Measurements from ENCODE around the gene TMOD1. TPM values are rescaled to one million over a fixed set of nuclear protein-coding genes. Genes with fewer than 3 reads are reported as not detected.
A peak's percentile ranks its signal among the peaks of the same experiment; 100 is the strongest.
"Not testable (repeated sequence)": the region's sequence is repeated elsewhere in the genome, so short reads cannot be mapped to it uniquely, and the experiment has no call there.

TMOD1 gene
- total RNA-seq: not detected in 2 replicates

DNA sequence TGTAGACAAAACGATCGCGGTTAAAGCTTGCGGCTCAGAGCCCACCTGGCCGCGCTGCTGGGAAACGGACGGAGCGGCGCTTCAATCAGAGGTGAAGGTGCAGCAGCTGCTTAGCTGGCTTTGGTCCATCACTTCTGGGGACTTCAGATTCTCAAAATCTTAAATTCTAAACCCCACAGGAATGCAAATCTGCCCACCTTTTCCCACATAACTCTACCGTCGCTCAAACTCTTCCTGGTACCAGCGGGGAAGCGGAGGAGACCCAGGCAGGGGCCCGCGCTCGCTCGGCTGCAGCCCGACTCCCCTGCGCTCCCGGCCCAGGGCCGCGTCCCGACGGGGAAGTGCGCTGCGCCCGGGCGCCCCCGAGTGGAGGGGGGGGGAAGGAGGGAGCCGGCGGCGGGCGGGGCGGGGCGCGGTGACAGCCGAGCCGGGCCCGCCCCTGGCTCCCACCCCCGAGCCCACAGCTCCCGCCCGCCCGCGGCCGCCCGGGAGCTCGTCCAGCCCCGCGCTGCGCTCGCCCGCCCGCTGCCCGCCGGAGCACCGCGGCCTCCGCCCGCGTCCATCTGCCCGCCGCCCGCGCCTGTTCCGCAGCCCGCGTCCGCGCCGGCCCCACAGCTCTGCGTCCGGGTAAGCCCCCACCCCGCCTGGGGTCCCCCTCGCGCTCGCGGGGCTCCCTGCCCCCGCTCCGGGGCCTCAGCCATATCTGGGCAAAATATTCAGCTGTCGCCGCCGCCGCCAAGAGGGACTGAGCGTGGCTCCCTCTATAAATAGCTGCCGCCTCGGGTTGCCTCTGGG lies at the start of gene TMOD1:
Gene TMOD1 (plus strand): TSS at position 490 of the 795 bp plus-strand sequence. CDS start 22,523 bp downstream, outside the sequence.
- peak within 1 kb of the TSS; percentile 20 for H3K4me3 ChIP-seq (ENCODE audit: low read depth, low read length)
- H3K27me3 ChIP-seq (ENCODE audit: control insufficient read depth, insufficient read depth, low read length): peaks cover 44% of the 10 kb centered on the region
- H3K36me3 ChIP-seq (ENCODE audit: control insufficient read depth, insufficient read depth, low read length): no peaks in the 10 kb centered on the region
- FAIRE-seq (no peak), DNase-seq (ENCODE audit: low read depth) (no peak)
- TF ChIP-seq, protein P1, sequence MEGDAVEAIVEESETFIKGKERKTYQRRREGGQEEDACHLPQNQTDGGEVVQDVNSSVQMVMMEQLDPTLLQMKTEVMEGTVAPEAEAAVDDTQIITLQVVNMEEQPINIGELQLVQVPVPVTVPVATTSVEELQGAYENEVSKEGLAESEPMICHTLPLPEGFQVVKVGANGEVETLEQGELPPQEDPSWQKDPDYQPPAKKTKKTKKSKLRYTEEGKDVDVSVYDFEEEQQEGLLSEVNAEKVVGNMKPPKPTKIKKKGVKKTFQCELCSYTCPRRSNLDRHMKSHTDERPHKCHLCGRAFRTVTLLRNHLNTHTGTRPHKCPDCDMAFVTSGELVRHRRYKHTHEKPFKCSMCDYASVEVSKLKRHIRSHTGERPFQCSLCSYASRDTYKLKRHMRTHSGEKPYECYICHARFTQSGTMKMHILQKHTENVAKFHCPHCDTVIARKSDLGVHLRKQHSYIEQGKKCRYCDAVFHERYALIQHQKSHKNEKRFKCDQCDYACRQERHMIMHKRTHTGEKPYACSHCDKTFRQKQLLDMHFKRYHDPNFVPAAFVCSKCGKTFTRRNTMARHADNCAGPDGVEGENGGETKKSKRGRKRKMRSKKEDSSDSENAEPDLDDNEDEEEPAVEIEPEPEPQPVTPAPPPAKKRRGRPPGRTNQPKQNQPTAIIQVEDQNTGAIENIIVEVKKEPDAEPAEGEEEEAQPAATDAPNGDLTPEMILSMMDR (IDR thresholded peaks at IDR 0.05; ENCODE audit: insufficient read depth, low read length, severe bottlenecking): peak; percentile 1

DNA sequence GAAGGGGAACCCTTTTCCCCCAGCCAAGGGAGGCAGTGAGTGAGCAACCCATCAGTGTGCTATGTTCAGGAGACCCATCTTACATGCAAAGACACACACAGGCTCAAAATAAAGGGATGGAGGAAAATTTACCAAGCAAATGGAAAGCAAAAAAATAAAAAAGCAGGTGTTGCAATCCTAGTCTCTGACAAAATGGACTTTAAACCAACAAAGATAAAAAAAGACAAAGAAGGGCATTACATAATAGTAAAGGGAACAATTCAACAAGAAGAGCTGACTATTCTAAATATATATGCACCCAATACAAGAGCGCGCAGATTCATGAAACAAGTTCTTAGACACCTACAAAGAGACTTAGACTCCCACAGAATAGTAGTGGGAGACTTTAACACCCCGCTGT lies 47.9 kb upstream of the TMOD1 start:
- H3K27me3 ChIP-seq (ENCODE audit: control insufficient read depth, insufficient read depth, low read length); H3K36me3 ChIP-seq (ENCODE audit: control insufficient read depth, insufficient read depth, low read length); DNase-seq (ENCODE audit: low read depth); H3K4me3 ChIP-seq (ENCODE audit: low read depth, low read length); FAIRE-seq: not testable (repeated sequence)

DNA sequence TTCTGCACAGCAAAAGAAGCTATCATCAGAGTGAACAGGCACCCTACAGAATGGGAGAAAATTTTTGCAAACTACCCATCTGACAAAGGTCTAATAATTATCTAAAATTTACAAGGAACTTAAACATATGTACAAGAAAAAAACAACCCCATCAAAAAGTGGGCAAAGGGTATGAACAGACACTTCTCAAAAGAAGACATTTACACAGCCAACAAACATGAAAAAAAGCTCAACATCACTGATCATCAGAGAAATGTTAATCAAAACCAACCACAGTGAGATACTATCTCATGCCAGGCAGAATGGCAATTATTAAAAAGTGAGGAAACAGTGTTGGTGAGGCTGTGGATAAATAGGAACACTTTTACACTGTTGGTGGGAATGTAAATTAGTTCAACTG lies 44.6 kb upstream of the TMOD1 start:
- H3K27me3 ChIP-seq (ENCODE audit: control insufficient read depth, insufficient read depth, low read length); H3K4me3 ChIP-seq (ENCODE audit: low read depth, low read length); DNase-seq (ENCODE audit: low read depth); FAIRE-seq; H3K36me3 ChIP-seq (ENCODE audit: control insufficient read depth, insufficient read depth, low read length): not testable (repeated sequence)

DNA sequence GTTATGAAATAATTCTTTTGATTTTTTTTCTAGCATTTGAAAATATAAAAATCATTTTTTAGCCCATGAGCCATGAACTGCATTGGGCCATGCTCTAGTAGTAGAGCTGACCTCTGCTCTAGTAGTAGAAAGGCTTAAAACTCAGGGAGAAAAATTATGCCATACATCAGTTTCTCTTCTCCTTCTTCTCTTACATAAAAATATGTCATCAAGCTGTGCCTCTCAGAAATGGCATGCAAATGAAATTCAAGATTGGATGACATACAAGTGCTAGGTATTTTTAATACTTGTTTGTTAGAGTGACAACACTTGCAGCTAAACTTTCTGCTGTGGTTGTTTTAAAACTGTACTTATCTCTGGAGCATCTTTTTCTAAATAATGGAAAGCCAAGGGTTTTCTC lies 42.1 kb upstream of the TMOD1 start:
- H3K36me3 ChIP-seq (ENCODE audit: control insufficient read depth, insufficient read depth, low read length): no peaks in the 10 kb centered on the region
- TF ChIP-seq, protein P1 (IDR thresholded peaks at IDR 0.05; ENCODE audit: insufficient read depth, low read length, severe bottlenecking): no peak
- FAIRE-seq: no peak
- no peak overlapping the region for H3K4me3 ChIP-seq (ENCODE audit: low read depth, low read length)
- no peaks in the 10 kb centered on the region for H3K27me3 ChIP-seq (ENCODE audit: control insufficient read depth, insufficient read depth, low read length)
- no peak for DNase-seq (ENCODE audit: low read depth)

DNA sequence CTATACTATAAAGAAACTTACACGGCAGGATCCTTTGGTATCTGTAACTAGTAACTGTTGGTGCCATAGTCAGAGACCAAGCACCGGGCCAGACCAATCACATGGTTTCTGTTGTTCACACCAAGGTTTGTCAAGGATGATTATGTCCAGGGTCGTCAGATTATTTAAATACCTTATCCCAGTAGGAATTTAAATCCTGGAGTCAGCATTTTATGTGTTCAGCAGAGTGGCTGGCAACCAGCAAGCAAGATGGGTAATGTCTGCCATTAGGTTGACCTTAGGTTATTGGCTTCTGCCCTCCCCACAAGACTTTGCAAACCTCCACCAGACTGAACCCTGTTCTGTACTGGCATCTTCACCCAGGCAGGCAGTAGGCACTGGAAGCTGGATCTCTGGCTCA lies 39.3 kb upstream of the TMOD1 start:
- DNase-seq (ENCODE audit: low read depth) (no peak), FAIRE-seq (no peak)
- Histone ChIP-seq H3K4me3 (ENCODE audit: low read depth, low read length) (no peak overlapping the region), H3K27me3 (ENCODE audit: control insufficient read depth, insufficient read depth, low read length) (no peaks in the 10 kb centered on the region), H3K36me3 (ENCODE audit: control insufficient read depth, insufficient read depth, low read length) (no peaks in the 10 kb centered on the region)
- TF ChIP-seq, protein P1 (IDR thresholded peaks at IDR 0.05; ENCODE audit: insufficient read depth, low read length, severe bottlenecking): no peak

DNA sequence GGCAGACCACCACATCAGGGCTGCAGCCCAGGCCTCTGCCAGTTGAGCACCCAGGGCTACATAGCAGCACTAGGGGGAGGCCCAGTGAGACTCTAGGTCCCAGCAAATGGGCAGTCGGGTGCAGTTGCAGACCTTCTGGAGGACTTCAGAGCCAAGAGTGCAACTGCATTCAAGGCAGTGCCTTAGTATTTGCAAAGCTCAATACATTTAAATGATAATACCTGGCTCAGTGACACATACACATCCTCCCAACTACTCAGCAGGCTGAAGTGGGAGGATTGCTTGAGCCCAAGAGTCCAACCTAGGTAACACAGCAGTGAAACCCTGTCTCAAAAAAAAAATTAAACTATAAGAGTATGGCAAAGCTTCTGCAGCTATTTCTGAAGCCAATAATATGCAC lies 38.6 kb upstream of the TMOD1 start:
- FAIRE-seq: no peak
- no peak for DNase-seq (ENCODE audit: low read depth)
- Histone ChIP-seq H3K36me3 (ENCODE audit: control insufficient read depth, insufficient read depth, low read length) (no peaks in the 10 kb centered on the region), H3K4me3 (ENCODE audit: low read depth, low read length) (no peak overlapping the region), H3K27me3 (ENCODE audit: control insufficient read depth, insufficient read depth, low read length) (no peaks in the 10 kb centered on the region)
- TF ChIP-seq, protein P1 (IDR thresholded peaks at IDR 0.05; ENCODE audit: insufficient read depth, low read length, severe bottlenecking): no peak

Data from bronchial epithelial cell (primary cell).